ENCODE data around the gene EDN2.

EDN2 gene

DNA sequence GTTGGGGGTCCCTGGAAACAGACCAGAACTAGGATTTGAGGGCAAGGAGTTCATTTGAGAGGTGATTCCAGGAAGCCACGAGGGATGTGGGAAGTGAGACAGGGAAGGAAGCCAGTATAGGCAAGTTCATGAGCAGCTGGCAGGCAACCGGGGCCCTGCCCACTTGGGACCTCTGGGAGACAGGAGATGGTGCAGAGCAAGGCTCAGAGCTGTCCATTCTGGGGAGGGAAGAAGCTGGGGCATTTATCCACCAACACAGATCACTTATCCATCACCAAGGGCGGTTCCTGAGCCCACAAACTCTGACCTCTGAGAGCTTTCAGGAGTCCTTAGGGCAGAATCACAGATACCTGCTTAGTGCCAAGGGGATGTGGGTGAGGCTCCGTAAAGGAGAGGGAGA, 16.8 kb downstream of the EDN2 start:
- DNase-seq = no peak

DNA sequence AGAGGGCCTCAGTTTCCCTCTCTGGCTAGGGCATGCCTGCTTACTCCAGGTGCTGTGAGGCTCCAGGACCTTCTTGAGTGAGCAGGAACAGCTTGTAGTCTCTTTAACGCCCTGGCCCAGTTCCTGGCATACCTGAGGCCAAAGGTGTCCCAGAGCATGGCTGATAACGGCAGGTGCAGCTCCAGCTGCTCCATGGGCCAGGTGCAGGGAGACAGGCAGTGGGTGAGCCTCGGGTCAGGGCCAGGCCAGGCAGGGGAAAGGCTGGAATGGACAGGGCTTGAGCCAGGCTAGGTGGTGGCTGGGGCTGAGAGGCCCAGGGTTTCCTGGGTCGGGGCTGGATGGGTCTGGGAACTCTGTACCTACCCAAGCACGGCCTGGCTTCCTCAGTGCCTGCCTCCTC, 18.3 kb downstream of the EDN2 start:
- no peak for DNase-seq

DNA sequence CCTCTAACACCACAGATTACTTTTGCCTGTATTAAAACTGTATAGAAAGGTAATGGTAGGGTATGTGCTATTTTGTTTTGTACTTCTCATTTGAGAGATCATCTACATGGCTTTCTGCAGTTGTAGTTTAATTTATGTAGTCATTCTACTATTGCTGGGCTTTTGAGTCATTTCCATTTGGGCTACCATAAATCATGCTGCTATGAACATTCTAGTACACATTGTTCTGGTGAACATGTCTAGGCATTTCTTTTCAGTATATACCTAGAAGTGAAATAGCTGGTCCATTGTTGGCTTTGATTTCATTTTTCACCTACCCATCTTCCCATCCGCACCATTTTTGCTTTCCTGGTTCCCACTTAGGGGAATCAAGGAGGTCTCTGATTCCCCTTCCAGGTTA, 18.7 kb downstream of the EDN2 start:
- no peak for DNase-seq

DNA sequence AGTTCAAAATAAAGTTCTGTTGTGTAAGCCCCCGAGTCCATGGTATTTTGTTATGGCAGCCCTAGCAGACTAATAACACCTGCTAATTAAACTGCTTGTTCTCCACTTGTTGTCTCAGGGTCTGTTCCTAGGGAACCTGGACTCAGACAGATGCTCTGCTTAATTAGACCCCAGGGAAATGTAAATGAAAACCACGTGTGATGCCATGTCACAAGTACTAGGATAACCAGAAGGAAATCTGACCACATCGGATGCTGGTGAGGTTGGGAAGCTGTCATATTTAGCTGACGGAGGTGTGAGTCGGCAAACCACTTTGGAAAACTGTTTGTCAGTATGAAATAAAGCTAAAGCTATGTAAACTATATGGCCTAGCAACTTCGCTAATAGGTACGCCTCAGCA, 19.6 kb downstream of the EDN2 start:
- no peak for DNase-seq

DNA sequence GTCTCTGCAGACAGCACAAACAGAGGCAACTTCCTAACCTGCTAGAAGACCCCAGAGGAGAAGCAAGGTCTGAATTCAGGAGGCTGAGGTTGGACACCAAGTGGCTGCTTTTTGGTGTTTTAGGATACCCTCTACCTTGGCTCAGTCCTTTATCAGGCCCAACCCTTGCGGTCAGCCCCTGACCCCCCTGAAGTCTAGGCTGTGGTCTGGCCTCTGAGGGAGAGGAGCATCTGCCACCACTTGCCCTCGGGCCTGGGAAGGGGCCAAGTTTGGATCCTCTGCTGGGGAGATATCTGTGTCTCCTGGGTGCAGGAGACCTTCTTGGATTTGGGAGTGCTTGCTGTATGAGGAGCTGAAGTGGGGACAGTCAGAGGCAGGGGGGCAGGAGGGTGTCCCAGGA, 21.0 kb downstream of the EDN2 start:
- DNase-seq = no peak

DNA sequence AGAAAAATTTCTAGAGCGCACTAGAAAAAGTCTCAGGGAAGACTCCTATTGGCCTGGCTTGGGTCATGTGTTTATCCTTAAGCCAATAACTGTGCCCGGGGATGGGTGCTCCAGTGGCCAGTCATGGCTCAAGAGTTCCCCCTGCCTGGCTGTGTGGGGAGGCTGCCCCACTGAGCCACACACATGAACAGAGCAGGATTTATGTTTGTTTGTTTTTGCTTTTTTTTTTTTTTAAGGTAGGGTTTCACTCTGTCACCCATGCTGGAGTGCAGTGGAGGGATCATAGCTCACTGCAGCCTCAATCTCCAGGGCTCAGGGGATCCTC, 21.8 kb downstream of the EDN2 start:
- no peak for DNase-seq

DNA sequence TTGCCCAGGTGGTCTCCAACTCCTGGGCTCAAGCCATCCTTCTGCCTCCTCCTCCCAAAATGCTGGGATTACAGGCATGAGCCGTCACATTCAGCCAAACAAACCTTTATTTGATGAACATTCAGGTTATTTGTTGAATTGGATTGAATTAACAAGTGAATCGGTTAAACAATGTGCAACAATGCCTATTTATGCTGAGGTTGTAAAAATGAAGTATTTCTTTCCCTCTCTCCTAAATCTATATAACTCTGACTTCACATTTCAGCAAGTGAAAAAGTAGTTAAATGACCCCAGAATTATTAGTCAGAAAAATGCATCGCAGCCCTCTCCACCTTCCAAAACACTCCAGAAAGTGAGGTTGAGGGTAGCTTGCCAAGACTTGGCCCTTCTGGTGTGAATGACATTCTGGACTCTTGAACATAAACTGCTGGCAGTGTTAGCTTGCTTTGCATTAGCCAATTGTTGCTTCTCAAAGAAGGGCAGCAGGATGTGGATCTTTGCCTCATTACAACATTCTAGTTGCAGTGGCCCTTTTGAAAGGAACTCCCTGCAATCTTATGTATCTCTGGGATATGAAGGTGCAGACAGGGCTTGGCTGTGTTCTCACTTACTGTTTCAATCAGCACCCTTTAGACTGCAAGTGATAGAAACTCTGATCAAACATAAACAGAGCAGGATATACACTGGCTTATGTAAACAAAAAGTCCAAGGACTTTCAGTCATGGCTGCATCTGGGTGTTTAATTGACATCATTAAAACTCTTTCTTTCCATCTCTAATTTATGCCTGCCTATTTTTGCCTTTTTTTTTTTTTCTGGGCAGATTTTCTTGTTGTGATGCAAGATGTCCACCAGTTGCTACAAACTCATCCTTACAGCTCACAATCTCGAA, 22.4 kb downstream of the EDN2 start:
- DNase-seq = no peak

DNA sequence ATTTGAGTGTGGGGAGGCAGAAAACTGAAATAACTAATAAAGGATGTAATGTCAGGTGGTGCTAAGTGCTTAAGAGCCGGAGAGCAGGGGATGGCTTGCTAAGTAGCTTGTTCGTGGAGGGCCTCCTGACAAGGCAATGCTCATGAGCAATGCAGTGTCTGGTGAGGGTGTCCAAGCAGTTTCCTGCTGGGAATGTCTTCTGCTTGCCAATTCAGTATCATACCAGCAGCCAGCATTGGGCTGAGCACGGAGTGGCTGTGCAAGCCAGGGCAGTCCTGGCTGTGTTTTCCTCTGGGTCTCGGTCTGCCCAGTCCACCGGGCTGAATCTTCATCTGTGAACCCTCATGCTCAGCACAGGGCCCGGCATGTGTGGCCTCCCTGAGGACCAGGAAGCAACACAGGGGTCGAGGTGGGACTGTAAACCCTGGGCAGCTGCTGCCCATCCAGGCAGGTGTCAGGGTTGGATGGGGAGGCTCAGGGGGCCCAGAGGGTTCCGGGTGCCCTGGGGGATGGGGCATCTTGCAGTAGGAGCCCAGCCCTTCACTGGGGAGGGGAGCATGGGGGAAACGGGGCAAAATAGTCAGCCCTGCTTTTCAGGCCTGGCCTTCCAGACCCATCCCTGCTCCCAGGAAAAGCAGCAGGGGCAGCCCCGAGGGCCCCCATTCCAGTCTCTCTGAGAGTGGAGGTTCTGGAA, 27.5 kb downstream of the EDN2 start:
- peak in 1 of 56 donors; percentile 8 for DNase-seq

DNA sequence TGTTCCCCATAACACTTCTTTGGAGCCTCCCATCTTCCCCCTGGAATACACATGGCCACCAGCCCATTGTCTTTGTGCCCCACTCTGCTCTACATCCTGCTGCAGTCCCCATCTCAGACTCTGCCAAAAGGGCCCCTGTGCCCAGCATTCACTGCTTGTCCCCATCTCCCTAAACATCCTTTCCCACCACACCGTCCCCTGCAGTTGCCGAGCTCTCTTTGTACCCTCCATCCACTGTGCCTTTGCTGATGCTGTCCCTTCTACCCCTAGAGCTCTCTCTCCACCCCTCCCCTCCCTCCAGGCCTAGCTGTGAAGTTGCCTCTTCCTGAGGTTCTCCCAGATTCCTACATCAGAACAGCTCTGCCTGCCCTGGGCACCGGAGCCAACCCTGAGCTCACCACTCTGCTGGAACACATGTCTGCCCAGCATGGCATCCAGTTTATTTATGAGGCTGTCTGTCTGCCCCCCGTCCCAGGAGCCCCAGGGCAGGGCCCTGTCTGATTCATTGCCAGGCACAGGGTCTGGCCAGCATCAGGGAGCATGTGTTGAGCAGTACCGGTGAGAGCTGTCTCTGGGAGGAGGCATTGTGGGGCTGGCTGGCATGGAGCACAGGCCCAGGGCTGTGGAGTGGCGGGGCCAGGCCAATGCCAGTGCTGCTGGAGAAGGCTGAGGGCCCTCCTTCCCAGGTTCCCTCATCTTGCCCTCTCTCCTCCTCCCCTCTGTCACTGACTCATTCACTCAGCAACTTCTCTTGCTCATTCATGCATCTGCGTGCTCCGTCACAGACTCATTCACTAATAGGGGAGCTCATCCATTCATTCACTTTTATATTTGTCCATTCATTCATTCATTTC, 28.8 kb downstream of the EDN2 start:
- peak in 27 of 56 donors; percentile 5 to 50 (median 21) for DNase-seq

DNA sequence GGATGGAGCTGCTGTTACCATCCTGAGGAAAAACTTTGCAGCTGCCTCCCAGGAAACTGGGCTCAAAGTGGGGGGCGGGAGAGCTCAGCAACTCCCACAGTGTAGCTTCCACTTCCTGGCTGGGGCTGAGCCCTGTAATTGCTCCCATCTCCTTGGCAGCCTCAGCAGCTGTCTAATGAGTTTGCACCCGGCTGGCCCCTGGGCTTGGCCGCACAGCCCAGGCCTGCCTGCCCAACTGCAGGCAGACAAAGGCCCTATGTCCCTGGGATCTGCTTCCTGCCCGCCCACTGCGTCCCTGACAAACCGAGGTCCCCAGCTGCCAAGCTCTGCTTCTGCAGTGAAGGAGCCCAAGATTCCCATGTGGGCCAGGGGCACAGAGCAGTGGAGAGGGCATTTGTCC, 30.1 kb downstream of the EDN2 start:
- peak in 55 of 56 donors; percentile 13 to 93 (median 81) for DNase-seq

DNA sequence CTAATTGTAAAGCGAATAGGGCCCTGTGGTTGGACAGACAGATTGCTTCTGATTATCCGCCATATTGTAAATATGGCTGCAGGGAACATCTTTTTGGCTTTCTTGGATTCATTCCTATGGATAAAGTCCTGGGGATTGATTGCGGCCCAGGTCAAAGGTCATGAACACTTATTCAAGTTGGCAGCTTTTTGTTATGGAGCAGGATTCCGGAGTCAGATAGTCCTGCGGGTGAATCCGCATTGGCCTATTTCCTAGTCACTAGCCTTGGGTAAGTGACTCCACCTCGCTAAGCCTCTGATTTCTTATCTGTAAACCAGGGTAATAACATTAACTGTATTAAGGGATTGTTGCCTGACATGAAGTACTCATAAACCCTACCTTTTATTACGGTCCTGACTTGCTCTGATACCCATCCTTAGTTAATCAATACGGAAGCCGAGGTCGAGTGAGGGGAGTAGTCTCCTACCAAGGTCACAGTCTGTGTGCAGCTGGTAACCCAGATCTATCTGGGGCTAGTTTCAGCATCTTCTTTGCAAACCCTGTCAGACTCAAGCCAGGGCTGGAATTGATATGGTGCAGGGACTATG, 31.7 kb downstream of the EDN2 start:
- no peak for DNase-seq

DNA sequence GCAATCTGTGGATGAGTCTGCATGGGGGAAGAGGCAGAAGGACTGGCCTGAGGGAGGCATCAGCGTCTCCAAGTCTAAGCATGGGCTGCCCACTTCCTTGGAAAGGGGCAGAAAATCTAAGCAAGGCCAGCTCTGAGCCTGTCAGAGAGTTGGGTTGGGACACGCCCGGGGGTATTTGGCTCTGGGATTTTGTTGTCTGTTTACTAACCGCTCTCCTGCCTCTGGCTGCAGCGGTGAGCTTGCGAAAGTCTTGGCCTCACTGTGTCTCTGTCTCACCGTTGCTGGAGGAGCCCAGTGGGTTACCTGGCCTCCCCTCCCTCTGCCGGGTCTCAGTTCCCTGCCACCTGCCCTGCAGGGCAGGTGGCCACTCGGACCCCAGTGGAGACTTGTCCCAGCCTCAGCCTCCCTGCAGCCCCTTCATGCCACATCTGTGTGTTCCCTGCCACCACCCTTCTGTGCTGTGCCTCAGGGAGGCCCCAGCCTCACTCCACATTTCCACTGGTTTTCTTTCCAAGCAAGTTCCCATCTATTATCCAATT, 33.7 kb downstream of the EDN2 start:
- DNase-seq = no peak

DNA sequence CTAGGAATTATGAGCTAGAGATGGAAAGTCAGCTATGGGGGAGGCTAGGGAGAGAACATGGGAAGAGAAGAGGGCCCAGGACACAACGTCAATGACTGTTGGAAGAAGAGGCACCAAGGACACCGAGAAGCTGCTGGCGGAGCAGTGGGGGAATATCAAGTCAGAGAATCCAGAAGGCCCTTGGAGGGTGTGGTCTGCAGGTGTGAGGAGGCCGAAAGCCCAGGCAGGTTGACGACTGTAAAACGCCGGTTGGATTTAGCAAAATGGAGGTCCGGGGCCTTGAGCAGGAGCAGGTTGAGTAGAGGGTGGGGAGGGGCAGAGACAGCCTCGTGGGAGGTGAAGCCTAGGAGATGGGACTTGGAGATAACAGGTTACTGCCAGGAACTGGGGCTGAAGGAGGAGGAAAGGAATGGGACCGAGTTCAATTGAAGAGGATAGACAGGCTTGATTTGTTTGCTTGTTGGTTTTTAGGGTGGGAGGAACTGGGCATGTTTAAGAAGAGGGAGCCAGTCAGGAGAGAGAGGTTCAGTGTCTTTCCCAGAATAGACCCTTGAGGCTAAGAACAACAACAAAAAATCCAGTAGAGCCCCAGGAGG, 35.1 kb downstream of the EDN2 start:
- DNase-seq = no peak

DNA sequence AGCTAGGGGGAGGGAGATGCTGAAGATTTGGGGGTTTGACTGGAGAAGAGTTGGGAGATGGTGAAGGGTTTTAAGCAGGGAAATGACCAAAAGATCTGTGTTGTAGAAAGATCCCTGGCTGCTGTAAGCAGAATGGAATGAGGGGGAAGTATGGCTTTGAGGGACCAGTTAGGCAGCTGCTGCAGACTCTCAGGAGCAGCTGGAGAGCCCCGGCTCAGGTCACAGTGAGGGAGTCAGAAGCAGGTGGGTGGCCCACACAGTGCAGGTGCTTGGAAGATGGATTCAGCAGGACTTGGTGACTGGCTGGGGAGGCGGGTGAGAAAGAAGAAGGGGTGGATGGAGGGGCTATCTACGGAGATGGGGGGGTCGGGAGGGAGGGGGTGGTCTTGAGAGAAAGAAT, 35.7 kb downstream of the EDN2 start:
- DNase-seq = no peak

DNA sequence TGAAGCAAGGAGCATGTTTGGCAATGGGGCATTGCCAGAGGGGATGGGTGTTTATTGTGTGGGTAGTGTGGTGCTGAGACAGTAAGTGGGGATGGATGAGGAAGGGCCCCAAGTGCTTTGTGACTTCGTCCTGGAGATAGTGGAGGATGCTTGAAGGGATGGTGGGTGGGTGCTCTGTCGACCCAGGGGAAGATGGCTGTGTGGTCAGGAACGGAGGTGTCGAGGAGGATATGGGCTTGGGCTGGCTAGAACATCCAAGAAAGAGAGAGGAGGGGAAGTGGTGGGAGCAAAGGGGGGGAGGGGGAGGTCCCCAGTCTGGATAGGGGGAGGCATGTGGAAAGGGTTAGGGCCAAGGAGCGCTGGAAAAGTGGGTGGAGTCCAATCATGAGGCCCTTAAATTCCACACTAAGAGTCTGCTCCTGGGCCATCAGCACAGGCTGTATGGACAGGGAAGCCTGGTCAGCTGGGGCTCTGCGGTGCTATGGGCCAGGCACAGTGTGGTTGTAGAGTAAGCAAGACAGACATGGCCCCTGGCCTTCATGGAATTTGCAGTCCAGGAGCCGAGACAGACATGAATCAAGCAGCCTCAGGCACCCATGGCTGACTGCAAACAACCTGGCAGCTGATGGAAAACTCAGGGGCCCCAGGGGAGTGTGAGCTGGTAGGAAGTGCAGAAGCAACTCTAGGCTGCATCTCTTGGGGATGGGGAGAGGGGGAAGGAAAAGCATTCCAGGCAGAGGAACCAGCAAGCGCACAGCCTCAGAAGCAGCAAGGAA, 36.3 kb downstream of the EDN2 start:
- DNase-seq = no peak

DNA sequence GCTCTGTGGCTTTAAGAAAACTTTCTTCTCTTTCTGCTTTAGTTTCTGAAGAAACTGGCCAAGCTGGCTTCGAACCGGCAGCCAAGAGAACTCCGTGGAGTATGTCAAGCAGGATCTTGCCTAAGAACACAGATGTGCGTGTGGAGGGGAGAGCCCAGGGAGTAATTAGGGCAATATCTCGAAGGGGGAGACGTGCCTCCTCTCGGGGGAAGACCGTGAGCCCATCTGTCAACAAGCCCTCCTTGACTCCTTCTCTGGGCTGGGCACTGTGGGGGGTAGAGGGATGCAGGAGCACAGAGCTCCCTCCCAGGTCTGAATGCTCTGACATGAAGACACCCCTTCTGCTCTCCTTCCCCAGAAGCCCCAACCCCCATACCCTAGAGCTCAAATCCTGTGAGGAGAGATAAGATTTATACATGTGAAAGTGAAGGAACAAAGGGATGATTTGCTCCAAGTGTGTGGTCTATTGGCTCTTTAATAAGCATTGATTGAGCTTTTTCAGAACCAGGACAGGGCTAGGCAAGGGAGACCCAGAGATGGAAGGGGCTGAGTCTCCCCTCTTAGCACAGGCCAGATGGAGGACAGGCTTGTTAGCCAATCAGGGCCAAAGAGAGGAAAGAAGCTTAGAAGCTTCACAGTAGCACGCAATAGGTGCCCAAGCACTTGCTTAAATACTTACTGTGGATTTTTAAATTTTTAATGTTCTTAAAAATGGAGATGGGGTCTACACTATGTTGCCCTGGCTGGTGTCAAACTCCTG, 37.5 kb downstream of the EDN2 start:
- no peak for DNase-seq

DNA sequence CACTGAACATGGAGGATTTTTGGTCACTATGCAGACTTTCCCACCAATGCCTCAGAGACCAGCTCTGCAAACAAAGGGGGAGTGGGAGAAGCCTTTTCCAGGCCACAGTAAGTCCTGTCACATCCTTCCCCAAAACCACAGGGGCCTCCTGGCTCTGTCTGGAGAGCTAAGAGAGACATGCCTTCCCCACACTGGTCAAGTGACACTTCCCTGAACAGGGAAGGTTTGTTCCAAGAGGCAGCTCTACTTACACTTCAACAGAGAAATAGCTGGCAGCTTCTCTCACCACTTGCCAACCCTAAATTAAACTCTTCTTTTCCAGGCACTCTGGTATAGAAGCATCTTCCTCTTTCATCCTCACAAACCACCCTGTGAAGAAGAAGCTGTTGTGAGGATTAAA, 39.7 kb downstream of the EDN2 start:
- DNase-seq = no peak

DNA sequence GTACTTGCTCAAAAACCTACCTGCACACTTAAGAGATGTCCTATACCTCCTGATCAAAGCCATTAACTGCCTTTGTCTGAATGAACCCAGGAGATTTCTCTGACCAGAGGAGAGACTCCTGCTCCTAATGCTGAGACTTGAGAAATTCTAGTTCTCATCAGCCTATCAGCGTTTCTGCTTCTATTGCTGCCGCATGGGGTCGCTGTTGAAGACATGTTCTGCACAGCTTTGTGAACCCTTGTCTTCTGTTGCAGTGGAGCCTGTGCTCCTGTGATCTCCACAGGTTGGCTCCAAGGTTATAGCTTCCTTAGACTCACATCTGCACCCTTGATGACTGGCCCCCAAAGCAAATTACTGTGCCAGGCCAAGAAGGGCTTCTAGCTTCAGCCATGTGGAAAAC, 40.2 kb downstream of the EDN2 start:
- DNase-seq = no peak

DNA sequence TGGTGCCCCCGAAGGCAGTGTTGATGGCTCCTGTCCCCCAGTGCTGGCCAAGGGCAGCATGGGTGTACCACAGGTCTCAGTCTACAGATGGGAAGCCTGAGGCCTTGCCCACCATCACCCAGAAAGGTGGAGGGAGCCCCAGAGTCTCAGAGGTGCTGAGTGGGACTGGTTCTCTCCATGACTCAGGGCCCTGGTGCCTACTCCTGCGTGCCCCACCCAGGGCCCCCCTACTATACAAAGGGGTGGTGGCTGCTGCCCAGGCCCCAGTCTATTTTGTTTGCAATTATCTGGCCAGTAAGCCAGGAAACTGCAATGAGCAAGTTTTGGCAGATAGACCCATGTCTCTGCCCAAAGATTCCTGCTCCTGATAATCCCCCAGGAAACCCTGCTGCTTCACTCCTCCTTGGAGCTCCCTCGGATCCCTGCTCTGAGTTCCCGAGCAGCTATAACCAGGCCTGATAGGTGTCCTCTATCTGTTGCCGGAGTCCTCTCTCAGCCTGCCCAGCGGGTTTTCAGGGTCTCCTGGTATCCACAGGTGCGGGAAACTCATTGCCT, 41.7 kb downstream of the EDN2 start:
- no peak for DNase-seq
